AG20443 (cell line): ENCODE data around the gene TTBK2.
"Not testable (repeated sequence)": the region's sequence is repeated elsewhere in the genome, so short reads cannot be mapped to it uniquely, and the experiment has no call there.

ENCODE experiments used
- DNase-seq: peaks from one replicate; pipeline ENCODE4 v3.0.0; 2012; ENCODE audit warnings: low spot score, mixed read lengths

Gene TTBK2

DNA sequence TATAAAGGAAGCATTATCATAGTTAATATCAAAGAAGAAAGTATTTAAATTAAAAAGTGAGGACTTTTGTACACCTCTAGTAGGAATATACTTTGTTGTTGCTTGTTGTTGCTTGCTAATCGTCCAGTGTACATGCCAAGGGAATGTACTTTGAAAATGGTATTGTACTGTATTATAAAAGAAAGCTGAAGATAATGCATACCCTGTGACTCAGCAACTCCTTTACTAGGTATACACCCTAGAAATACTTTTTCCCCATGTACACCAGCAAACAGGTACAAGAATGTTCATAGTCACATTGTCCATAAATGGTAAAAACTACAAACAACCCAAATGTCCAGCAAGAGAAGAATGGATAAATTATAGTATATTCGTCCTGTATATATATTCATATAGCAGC is 12.0 kb downstream of the TTBK2 start:
- no peak for DNase-seq

DNA sequence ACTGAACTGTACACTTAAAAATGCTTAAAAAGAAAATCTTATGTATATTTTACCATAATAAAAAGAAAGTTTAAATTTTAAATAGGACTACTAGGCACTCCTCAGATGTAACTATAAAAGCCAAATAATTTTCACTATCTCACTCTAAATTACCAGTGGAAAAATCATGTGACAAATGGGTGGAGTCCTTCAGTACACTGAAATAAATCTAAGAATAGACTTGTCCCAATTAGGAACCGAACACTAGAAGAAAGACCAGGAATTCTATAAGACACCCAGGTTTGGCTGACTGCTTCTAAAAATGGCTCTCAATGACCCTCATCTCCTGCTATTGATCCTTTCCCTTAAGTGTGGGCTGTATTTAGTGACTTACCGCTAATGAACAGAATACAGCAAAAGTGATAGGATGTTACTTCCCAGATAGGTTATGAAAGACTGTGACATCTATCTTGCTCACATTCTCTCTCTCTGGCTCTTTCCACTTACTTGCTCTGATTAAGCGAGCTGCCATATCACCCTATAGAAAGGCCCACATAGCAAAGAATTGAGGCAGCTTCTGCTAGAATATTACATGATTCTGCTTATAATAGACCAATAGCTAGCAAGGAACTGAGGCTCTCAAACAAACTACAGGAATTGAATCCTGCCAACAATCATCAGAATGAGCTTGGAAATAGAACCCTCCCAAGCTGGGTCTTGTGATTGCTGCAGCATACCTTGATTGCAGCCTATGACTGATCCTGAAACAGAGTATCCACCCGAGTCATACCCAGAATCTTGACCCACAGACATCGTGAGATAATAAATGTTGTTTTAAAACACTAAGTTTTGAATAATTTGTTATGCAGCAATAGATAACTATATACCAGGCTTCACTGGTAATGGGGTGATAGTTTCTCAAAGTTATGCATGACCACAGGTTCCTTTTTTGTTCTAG is 16.9 kb downstream of the TTBK2 start:
- DNase-seq: no peak

DNA sequence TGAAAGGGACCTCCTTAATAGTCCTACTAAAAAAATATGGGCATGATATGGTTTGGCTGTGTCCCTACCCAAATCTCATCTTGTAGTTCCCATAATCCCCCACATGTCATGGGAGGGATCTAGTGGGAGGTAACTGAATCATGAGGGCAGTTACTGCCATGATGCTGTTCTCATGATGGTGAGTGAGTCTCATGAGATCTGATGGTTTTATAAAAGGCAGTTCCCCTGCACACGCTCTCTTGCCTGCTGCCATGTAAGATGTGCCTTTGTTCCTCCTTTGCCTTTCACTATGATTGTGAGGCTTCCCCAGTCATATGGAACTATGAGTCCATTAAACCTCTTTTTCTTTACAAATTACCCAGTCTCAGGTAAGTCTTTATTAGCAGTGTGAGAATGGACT is 26.7 kb downstream of the TTBK2 start:
- DNase-seq: not testable (repeated sequence)

DNA sequence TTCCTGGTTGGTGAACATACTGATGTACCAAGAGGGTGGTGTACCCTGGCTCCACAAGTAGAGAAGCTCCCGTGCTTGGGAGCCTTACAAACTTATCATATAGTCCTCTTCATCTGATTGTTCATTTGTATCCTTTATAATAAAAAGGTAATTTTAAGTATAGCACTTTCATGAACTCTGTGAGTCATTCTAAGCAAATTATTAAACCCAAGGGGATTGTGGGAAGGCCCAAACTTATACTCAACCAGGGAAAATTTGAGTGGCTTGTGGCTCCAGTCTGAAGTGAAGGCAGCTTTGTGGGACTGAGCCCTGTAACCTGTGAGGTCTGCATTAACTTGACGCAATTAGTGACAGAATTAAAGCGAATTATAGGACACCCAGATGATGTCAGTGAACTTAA is 29.0 kb downstream of the TTBK2 start:
- DNase-seq: no peak

DNA sequence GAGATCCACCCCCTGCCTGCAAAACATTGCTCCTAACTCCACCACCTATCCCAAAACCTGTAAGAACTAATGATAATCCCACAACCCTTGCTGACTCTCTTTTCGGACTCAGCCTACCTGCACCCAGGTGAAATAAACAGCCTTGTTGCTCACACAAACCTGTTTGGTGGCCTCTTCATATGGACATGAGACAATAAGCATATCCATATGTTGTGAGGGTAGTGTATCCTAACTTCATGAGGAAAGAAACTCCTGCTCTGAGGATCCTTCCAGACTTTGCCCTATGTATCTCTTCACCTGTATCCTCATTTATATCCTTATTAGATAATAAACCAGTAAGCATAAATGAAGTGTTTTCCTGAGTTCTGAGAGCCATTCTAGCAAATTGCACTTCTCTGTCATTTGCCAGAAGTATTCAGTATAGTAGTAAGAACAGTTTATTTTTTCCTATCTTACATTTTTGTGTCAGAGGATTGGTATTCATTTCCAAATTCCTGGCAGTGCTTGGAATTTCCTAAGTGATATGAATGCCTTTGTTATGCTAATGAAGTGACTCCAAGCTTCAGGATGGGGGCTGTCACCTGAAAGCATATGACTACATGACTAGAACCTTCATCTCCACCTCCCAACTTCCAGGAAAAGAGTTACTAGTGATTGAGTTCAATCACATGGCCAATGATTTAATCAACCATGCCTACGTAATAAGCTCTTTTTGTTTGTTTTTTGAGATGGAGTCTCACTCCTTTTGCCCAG is 30.2 kb downstream of the TTBK2 start:
- peak; percentile 73 for DNase-seq

DNA sequence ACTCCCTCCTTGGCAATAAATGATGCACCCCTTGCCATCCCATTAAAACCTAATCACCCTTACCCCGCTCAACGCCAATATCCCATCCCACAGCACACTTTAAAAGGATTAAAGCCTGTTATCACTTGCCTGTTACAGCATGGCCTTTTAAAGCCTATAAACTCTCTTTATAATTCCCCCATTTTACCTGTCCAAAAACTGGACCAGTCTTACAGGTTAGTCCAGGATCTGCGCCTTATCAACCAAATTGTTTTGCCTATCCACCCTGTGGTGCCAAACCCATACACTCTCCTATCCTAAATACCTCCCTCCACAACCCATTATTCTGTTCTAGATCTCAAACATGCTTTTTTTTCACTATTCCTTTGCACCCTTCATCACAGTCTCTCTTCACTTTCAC is 33.2 kb downstream of the TTBK2 start:
- not testable (repeated sequence) for DNase-seq

DNA sequence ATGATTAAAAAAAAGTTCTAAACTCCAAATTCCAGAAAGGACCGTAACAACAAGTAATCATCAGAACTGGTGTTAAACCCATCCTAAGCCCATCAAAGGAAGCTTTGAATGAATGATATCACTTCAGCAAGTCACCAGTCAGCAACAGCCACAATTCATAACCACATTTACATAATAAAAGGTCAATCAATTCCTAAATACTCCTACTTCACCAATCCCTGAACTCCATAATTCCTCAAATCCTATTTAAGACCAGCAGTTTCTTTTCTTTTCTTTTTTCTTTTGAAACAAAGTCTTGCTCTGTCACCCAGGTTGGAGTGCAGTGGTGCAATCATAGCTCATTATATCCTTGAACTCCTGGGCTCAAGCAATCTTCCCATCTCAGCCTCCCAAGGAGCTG is 40.5 kb downstream of the TTBK2 start:
- no peak for DNase-seq

DNA sequence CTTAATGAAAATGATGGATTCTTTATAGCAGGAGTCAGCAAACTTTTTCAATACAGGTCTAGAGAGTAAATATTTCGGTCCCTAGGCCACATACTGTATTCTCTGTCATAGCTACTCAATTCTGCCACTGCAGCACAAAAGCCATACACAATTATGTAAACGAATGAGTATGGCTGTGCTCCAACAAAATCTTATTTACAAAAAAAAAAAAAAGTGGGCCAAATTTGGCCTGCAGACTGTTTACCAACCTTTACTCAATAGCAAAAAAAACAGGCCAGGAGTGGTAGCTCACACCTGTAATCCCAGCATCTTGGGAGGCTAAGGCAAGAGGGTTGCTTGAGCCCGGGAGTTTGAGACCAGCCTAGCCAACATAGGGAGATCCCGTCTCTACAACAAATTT is 41.1 kb downstream of the TTBK2 start:
- DNase-seq: no peak

DNA sequence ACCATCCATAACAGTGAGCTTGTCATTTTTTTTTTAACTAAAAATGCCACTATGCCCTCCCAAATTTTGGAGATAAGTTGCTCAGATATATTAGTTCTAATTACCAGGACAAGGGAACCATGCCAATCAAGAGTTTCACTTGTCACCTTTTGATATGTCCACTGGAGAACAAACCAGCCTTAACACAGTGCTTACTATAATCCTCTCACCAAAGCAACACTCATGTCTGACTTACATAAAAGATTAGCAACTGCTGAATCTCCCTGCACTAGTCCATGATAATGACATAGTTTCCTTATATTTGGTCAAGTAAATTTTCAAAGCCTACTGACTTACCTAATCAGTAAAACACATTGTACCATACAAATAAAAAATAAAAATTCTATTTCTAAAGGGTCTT is 44.4 kb downstream of the TTBK2 start:
- DNase-seq: no peak

DNA sequence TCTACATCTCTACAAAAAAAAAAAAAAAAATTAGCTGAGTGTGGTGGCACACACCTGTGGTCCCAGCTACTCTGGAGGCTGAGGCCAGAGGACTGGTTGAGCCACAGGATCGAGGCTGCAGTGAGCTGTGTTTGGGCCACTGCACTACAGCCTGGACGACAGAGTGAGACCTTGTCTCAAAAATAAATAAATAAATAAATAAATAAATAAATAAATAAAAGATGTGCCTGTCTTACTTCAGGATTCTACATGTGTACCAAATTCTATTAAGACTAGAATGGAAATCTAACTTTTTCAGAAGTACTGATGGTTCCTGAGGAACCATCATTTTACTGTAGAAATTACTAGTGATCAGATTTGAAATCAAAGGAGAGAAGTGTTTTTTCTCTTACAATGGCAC is 51.9 kb downstream of the TTBK2 start:
- no peak for DNase-seq

DNA sequence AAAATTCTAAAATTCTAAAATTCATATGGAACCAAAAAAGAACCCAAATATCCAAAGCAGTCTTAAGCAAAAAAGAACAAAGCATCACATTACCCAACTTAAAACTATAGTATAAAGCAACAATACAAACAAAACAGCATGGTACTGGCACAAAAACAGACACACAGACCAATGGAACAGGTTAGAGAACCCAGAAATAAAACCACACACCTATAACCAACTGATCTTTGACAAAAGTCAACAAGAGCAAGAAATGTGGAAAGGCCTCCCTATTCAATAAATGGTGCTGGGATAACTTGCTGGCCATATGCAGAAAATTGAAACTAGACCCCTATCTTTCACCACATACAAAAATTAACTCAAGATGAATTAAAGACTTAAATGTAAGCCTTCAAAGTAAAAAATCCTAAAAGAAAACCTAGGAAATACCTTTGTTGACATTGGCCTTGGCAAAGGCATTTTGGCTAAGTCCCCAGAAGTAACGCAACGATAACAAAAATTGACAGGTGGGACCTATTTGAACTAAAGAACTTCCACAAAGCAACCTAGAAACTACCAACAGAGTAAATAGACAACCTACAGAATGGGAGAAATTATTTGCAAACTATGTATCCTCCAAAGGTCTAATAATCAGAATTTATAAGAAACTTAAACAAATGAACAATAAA is 56.9 kb downstream of the TTBK2 start:
- no peak for DNase-seq

DNA sequence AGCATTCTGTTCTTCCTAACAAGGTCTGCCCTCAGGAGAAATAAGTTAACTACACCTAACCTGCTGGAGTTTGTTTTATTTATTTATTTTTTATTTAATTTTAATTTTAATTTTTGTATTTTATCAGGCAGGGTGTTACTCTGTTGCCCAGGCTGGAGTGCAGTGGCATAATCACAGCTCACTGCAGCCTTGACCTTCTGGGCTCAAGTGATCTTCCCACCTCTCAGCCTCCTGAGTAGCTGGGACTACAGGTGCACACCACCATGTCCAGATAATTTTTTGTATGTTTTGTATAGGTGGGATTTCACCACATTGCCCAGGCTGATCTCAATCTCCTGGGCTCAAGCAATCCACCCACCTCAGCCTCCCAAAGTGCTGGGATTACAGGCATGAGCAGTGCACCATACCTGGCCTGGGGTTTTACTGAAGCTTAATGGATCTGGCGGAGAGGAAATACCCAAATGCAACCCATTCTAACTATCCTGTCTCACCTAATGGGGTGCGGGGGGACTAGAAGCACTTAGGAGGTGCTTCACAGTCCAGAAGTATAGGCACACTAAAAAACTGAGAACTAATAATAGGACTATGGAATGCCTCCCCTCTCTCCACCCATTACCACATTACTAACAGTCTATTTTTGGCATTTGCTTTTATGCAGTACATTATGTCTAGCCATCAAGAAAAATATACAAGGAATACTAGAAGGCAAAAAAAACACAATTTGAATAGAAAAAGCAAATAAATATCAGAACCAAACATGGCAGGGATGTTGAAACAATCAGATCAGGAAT is 61.4 kb downstream of the TTBK2 start:
- DNase-seq: no peak

DNA sequence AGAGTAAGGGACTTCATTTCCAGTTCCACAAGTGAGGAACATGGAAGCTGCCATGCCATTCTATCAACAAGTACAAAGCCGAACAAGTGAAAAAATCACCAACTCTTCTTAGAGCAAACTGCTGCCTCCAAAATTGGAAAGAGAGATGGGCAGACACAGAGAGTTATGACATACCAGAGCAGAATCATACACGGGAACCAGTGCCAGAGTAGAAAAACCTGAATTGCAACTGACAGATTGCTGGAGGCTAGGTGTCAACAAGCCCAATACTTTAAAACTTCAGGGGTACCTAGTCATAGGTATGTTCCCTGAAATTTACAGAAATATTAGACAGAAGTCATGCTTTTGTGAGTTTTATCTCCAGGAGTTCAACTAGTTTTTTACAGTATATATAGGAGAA is 62.0 kb downstream of the TTBK2 start:
- no peak for DNase-seq

DNA sequence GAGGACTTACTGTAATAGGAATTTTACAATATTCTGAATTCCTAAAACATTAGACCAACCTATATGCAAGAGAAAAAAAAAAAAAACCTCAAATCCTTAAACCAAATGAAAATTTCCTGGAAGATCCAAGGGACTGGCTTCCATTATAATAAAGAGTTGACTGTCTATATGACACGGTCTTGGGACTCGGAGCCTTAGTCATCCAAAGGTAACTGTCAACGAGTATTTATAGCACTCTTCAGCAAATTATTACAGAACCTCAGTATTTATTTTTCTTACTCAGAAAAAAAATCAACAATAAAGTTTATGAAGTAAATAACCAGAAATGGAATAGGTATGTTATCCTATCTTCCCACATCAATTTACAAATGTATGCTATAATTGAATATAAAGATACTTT is 66.0 kb downstream of the TTBK2 start:
- DNase-seq: no peak

DNA sequence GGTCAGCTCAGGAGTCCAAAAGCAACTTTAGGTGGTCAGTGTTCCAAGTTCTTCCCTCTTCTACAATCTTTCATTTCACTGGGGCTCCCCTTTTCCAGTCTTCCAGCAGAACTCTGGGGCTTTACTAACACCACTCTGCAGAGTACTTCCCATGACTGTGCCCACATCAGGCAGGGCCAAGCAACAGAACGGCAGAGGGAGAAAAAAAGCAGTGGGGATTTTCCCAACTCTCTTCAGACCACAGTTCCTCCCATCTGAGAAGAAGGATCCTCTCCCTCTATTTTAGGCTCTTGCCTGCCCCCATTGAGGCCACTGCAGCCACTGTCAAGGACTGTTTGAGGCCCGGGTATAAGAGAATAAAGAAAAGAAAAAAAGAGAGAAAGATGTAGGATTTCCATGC is 70.7 kb downstream of the TTBK2 start:
- no peak for DNase-seq

DNA sequence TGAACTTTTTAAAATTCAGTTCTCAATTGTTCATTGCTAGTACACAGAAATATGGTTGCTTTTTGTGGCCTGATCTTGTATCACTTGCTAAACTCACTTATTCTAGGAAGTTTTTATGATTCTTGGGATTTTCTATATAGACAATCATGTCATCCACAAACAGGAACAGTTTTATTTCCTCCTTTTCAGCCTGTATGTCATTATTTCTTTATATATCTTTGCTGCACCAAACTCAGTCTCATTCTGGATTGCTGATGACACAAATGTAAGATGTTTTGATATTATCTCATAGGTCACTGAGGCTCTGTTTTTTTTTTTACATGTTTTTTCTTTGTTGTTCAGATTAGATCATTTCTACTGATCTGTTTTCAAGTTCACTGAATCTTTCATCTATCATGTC is 71.7 kb downstream of the TTBK2 start:
- DNase-seq: no peak

DNA sequence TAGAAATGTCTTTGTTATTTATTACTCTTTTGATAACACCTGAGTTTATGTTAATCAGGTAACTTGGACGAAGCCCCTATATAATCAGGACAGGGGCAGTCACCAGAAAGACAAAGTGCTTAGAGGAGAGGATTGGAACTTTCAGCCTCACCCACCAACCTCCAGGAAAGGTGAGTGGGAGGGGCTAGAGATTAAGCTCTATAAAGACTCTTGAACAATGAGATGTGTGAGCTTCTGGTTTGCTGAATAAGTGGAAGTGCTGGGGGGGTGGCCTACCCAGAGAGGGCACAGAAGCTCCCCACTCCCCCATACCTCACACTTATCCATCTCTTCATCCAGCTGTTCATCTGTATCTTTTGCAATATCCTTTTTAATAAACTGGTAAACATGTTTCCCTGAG is 73.9 kb downstream of the TTBK2 start:
- DNase-seq: no peak

DNA sequence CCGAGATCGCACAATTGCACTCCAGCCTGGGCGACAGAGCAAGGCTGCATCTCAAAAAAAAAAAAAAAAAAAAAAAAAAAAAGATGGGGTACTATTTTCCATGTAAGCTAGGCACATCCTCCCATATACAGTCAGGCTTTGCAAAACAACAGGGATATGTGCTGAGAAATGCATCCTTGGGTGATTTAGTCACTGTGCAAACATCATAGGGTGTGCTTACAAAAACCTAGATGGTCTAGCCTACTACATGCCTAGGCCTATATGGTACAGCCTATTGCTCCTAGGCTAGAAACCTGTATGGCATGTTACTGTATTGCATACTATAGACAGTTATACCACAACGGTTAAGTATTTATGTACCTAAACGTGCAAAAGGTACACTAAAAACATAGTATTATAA is 75.0 kb downstream of the TTBK2 start:
- DNase-seq: no peak

DNA sequence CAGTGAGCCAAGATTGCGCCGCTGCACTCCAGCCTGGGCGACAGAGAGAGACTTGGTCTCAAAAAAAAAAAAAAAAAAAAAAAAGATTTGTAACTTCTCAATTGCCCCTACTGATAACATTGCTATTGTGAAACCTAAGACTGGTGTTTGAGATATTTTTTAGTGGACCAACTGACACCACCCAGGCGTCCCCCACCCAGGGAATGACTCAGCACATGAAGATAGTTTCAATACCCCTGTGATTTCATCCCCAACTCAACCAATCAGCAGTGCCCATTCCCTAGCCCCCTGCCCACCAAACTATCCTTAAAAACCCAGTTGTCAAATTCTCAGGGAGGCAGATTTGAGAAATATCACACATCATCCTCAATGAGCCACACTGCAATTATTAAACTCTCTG is 76.9 kb downstream of the TTBK2 start:
- no peak for DNase-seq

DNA sequence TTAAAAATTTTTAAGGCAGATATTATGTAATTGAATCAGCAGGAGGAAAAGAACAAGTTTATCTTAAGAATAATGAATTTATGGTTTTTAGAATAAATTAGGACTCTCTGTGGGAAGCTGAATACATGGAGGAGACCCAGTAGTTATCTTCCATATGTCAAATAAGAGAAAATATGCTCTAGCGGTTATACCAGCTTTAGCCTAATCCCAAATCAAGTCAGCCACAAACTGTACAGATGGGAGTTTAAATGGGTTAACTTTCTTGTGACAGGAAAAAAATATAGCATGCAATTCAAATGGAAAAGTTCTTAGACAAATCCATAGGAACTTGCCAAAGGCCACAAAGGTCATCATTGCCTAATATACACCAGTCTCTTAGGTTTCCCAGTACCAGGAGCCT is 84.3 kb downstream of the TTBK2 start:
- no peak for DNase-seq

DNA sequence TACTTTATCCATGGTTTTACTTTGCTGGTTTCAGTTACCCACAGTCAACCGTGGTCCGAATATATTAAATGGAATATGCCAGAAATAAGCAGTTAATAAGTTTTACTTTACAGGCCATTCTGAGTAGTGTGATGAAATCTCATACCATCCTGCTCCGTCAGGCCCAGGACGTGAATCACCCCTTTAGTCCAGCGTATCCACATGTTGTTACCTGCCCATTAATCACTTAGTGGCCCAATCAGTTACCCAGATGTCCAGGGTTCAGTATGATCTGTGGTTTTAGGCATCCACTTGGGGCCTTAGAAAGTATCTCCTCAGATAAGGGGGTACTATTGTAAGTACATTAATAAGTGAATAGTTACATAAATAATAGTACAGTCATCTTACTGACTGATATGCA is 88.0 kb downstream of the TTBK2 start:
- DNase-seq: peak; percentile 67

DNA sequence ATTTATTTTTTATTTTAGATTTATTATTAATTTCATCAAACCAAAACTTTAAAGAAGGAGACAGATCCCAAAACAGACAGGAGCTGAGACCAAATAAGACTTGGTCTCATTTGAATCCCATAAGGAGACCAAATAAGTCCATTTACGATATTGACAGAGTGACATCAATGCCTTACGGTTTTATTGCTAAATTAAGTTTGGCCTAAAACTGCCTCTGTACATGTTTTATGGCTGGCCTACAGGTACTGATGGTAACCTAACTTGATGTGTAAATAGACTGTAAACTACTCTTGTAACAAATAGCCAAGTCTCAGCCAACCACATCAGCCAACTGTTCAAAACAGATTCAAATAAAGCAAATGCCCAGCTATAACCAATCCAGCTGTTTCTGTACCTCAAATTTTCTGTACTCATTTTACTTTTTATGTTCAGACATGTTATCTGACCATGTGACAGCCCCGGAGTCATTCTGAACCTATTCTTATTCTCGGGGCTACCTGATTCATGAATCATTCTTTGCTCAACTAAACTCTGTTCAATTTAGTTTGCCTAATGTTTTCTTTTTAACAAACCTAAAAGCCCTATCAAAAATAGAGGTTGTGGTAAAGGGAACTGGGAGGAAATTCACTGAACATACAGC is 94.2 kb downstream of the TTBK2 start:
- DNase-seq: no peak
